Measurements from ENCODE around the gene WIPF1.

GRCh38 chr2:174535757-174536703, 61.6 kb downstream of the WIPF1 start:
- TF ChIP-seq, protein P1, sequence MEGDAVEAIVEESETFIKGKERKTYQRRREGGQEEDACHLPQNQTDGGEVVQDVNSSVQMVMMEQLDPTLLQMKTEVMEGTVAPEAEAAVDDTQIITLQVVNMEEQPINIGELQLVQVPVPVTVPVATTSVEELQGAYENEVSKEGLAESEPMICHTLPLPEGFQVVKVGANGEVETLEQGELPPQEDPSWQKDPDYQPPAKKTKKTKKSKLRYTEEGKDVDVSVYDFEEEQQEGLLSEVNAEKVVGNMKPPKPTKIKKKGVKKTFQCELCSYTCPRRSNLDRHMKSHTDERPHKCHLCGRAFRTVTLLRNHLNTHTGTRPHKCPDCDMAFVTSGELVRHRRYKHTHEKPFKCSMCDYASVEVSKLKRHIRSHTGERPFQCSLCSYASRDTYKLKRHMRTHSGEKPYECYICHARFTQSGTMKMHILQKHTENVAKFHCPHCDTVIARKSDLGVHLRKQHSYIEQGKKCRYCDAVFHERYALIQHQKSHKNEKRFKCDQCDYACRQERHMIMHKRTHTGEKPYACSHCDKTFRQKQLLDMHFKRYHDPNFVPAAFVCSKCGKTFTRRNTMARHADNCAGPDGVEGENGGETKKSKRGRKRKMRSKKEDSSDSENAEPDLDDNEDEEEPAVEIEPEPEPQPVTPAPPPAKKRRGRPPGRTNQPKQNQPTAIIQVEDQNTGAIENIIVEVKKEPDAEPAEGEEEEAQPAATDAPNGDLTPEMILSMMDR (IDR thresholded peaks at IDR 0.05): no peak
- TF ChIP-seq POLR2A (IDR thresholded peaks at IDR 0.05; ENCODE audit: low read depth) (no peak), EP300 (IDR thresholded peaks at IDR 0.05) (no peak)

Data from esophagus muscularis mucosa (tissue), 4 donors.